HUES6 (cell line): ENCODE results near the gene ZEB2.

ENCODE experiments used
- H3K27ac ChIP-seq: 2 replicates; pipeline ENCODE4 v1.7.0; 2013; ENCODE audit warnings: low read depth, mild to moderate bottlenecking, low read length, inconsistent platforms
- H3K27me3 ChIP-seq: 2 replicates; pipeline ENCODE4 v1.6.1; 2013; ENCODE audit warnings: low read length; ENCODE audit not compliant: control insufficient read depth, insufficient read depth
- H3K36me3 ChIP-seq: 2 replicates; pipeline ENCODE4 v1.6.1; 2013; ENCODE audit warnings: low read length; ENCODE audit not compliant: control insufficient read depth, insufficient read depth
- H3K4me1 ChIP-seq: 2 replicates; pipeline ENCODE4 v1.6.1; 2013; ENCODE audit warnings: low read length; ENCODE audit not compliant: control insufficient read depth, insufficient read depth
- H3K4me3 ChIP-seq: 2 replicates; pipeline ENCODE4 v1.5.1; 2013; ENCODE audit warnings: low read depth, low read length
- H3K9ac ChIP-seq: one replicate; pipeline ENCODE4 v1.6.1; 2013; ENCODE audit warnings: mild to moderate bottlenecking, low read length
- H3K9me3 ChIP-seq: 2 replicates; pipeline ENCODE4 v1.6.1; 2013; ENCODE audit warnings: low read depth, low read length; ENCODE audit not compliant: control insufficient read depth, insufficient read depth

Gene ZEB2

GRCh38 chr2:144456680-144457079 lies 63.2 kb downstream of the ZEB2 start:
- Histone ChIP-seq H3K27me3 (no peaks in the 10 kb centered on the region), H3K9me3 (no peaks in the 10 kb centered on the region), H3K27ac (no peak overlapping the region), H3K36me3 (no peaks in the 10 kb centered on the region), H3K4me1 (peaks cover 60% of the 10 kb centered on the region), H3K4me3 (no peak overlapping the region), H3K9ac (no peak overlapping the region)

- H3K9me3 ChIP-seq, result no peaks in the 10 kb centered on the region
- peaks cover 60% of the 10 kb centered on the region for H3K4me1 ChIP-seq
- no peak overlapping the region for H3K27ac ChIP-seq
- H3K4me3 ChIP-seq, result no peak overlapping the region
- H3K27me3 ChIP-seq, result no peaks in the 10 kb centered on the region
- no peak overlapping the region for H3K9ac ChIP-seq
- no peaks in the 10 kb centered on the region for H3K36me3 ChIP-seq
Observed at GRCh38 chr2:144455987-144456386, 63.9 kb downstream of the ZEB2 start.

- Histone ChIP-seq H3K9me3 (no peaks in the 10 kb centered on the region), H3K9ac (peak overlapping the region; percentile 32), H3K27me3 (no peaks in the 10 kb centered on the region), H3K27ac (no peak overlapping the region), H3K36me3 (no peaks in the 10 kb centered on the region), H3K4me1 (peaks cover 55% of the 10 kb centered on the region), H3K4me3 (no peak overlapping the region)
Observed at GRCh38 chr2:144454466-144455287, 65.2 kb downstream of the ZEB2 start.

- no peaks in the 10 kb centered on the region for H3K9me3 ChIP-seq
- no peak overlapping the region for H3K9ac ChIP-seq
- no peaks in the 10 kb centered on the region for H3K36me3 ChIP-seq
- H3K27ac ChIP-seq, result peak overlapping the region; percentile 8; the same call in 1 of the 2 replicates
- peaks cover 54% of the 10 kb centered on the region for H3K4me1 ChIP-seq
- H3K27me3 ChIP-seq, result no peaks in the 10 kb centered on the region
- H3K4me3 ChIP-seq, result no peak overlapping the region
Observed at GRCh38 chr2:144453486-144454158, 66.3 kb downstream of the ZEB2 start.

- Histone ChIP-seq H3K4me1 (peaks cover 54% of the 10 kb centered on the region), H3K9ac (no peak overlapping the region), H3K9me3 (no peaks in the 10 kb centered on the region), H3K4me3 (0 out of 2 replicates have a peak overlapping the region, but pooled peaks have one; percentile 35), H3K36me3 (no peaks in the 10 kb centered on the region), H3K27me3 (no peaks in the 10 kb centered on the region), H3K27ac (peak overlapping the region; percentile 8; the same call in 1 of the 2 replicates)
Observed at GRCh38 chr2:144452989-144453336, 67.0 kb downstream of the ZEB2 start.

DNA sequence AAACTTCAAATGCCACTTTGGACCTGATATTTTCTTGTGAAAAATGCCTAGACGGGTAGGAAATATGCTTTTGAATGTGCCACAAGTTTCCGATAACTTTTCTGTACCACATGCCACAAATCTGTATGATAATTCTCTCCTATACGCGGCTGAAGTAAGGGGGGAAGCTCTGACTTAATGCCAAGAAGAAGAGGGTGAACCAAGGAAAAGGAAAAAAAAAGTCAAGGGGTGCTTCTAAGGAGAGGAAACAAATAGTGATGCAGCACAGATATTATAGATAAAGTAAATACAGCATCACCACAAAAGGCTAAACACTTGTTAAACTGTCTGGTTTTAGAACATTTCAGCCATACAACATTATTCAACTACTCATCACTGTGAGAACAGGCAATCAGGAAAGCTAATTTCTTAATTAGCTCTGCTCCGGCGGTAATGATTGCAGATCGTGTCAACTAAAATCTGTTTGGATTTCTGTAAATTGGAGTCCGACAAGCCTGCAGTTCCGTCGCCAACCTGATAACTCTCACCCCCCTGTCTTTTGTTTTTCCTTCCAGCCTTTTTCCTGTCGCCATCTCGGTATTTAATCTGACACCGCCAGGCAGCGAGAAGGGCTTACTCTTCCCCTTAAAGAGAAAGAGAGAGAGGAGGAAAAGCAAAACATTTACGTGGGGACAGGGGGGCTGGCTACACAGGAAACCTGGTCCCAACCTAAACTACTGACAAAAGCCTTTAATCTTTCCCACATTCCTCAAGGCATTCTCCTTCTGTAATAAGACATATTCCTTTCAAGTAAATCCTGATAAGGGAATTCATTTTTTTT lies 67.5 kb downstream of the ZEB2 start:
- Histone ChIP-seq H3K9me3 (no peaks in the 10 kb centered on the region), H3K4me3 (peak overlapping the region; percentile 35)

GRCh38 chr2:144451443-144451842 lies 68.5 kb downstream of the ZEB2 start:
- peaks cover 50% of the 10 kb centered on the region for H3K4me1 ChIP-seq
- H3K27ac ChIP-seq, result no peak overlapping the region
- no peak overlapping the region for H3K9ac ChIP-seq
- H3K9me3 ChIP-seq, result no peaks in the 10 kb centered on the region
- no peaks in the 10 kb centered on the region; the same call in 1 of the 2 replicates for H3K27me3 ChIP-seq
- no peak overlapping the region for H3K4me3 ChIP-seq
- H3K36me3 ChIP-seq, result no peaks in the 10 kb centered on the region

More for the DNA sequence above, 67.5 kb downstream of the ZEB2 start:
- Histone ChIP-seq H3K4me1 (peaks cover 56% of the 10 kb centered on the region), H3K36me3 (no peaks in the 10 kb centered on the region), H3K27me3 (no peaks in the 10 kb centered on the region), H3K27ac (no peak overlapping the region), H3K9ac (no peak overlapping the region)

GRCh38 chr2:144449028-144449406 lies 70.9 kb downstream of the ZEB2 start:
- no peaks in the 10 kb centered on the region for H3K36me3 ChIP-seq
- H3K27me3 ChIP-seq, result peaks cover 7% of the 10 kb centered on the region; the same call in 1 of the 2 replicates
- H3K9me3 ChIP-seq, result peaks cover 4% of the 10 kb centered on the region; the same call in 1 of the 2 replicates
- H3K27ac ChIP-seq, result no peak overlapping the region
- peaks cover 58% of the 10 kb centered on the region for H3K4me1 ChIP-seq
- H3K9ac ChIP-seq, result no peak overlapping the region
- no peak overlapping the region for H3K4me3 ChIP-seq

- peaks cover 59% of the 10 kb centered on the region for H3K4me1 ChIP-seq
- H3K36me3 ChIP-seq, result no peaks in the 10 kb centered on the region
- H3K27me3 ChIP-seq, result peaks cover 7% of the 10 kb centered on the region; the same call in 1 of the 2 replicates
- no peak overlapping the region for H3K4me3 ChIP-seq
- H3K27ac ChIP-seq, result no peak overlapping the region
- no peak overlapping the region for H3K9ac ChIP-seq
- peaks cover 4% of the 10 kb centered on the region; the same call in 1 of the 2 replicates for H3K9me3 ChIP-seq
Observed at GRCh38 chr2:144448389-144449027, 71.4 kb downstream of the ZEB2 start.

GRCh38 chr2:144447535-144447934 lies 72.4 kb downstream of the ZEB2 start:
- peaks cover 7% of the 10 kb centered on the region; the same call in 1 of the 2 replicates for H3K27me3 ChIP-seq
- H3K4me3 ChIP-seq, result no peak overlapping the region
- H3K9ac ChIP-seq, result no peak overlapping the region
- no peaks in the 10 kb centered on the region for H3K36me3 ChIP-seq
- H3K9me3 ChIP-seq, result peaks cover 4% of the 10 kb centered on the region; the same call in 1 of the 2 replicates
- peaks cover 53% of the 10 kb centered on the region for H3K4me1 ChIP-seq
- no peak overlapping the region for H3K27ac ChIP-seq
